OCI-LY1 (cell line): Measurements from ENCODE around the gene SLC6A3.

Source experiments
- CTCF ChIP-seq: fragments of 200-600 bp; sonication (generic), shearing (Covaris generic); IDR thresholded peaks from 2 replicates; pipeline ENCODE4 v1.5.1; 2017; ENCODE audit warnings: mild to moderate bottlenecking, antibody characterized with exemption, low read length, moderate library complexity, mixed read lengths
- EZH2 ChIP-seq: fragments of 200-600 bp; sonication (generic), shearing (Covaris generic); IDR thresholded peaks from 2 replicates; pipeline ENCODE4 v1.8.0; 2017; ENCODE audit warnings: borderline replicate concordance, mixed run types, mild to moderate bottlenecking, antibody characterized with exemption, low read length, moderate library complexity, mixed read lengths

GRCh38 chr5:1376981-1377380 lies 68.3 kb downstream of the SLC6A3 start:
- TF ChIP-seq CTCF (no peak), EZH2 (no peak)
